ENCODE data around the gene CCKAR. TPM values are rescaled to one million over a fixed set of nuclear protein-coding genes. Genes with fewer than 3 reads are reported as not detected.
"Not testable (repeated sequence)": the region's sequence is repeated elsewhere in the genome, so short reads cannot be mapped to it uniquely, and the experiment has no call there.

Gene CCKAR
- total and polyA plus RNA-seq, 2 donors from 2014 or later, result 0.22 TPM; not detected in 1

DNA sequence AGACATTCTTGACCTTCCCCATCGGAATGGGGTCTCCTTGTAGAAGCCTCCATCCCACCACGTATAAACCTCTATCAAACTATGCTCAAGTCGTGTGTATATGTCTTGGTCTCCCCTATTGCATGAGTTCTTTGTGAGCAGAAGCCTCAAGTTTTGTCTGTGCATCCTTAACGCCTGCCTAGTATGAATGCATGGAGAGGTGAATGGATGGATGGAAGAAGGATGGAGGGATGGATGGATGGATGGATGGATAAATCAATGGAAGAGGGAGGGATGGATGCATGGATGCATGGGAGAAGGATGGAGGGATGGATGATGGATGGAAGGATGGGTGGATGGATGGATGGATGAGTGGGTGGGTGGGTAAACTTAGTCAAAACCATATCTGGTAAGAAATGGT is 17.0 kb upstream of the CCKAR start:
- H3K27ac ChIP-seq (ENCODE audit: low read depth in 2 of 2, low read length in 2 of 2), result no peak overlapping the region
- no peaks in the 10 kb centered on the region for H3K36me3 ChIP-seq (ENCODE audit: control insufficient read depth in 2 of 3, insufficient read depth in 3 of 3, low read length in 3 of 3)
- H3K4me1 ChIP-seq (ENCODE audit: control insufficient read depth in 2 of 3, insufficient read depth in 2 of 3, low read depth in 1 of 3, low read length in 3 of 3), result no peaks in the 10 kb centered on the region
- H3K4me3 ChIP-seq (ENCODE audit: low read length in 3 of 3), result no peak overlapping the region
- H3K27me3 ChIP-seq (ENCODE audit: control insufficient read depth, insufficient read depth, low read length), result no peaks in the 10 kb centered on the region
- no peaks in the 10 kb centered on the region for H3K9me3 ChIP-seq (ENCODE audit: control insufficient read depth in 2 of 3, insufficient read depth in 1 of 3, low read length in 3 of 3)
- DNase-seq, result no peak
- intact Hi-C loops (cut with DNase I), result no loop called here
- TF ChIP-seq, protein P1, sequence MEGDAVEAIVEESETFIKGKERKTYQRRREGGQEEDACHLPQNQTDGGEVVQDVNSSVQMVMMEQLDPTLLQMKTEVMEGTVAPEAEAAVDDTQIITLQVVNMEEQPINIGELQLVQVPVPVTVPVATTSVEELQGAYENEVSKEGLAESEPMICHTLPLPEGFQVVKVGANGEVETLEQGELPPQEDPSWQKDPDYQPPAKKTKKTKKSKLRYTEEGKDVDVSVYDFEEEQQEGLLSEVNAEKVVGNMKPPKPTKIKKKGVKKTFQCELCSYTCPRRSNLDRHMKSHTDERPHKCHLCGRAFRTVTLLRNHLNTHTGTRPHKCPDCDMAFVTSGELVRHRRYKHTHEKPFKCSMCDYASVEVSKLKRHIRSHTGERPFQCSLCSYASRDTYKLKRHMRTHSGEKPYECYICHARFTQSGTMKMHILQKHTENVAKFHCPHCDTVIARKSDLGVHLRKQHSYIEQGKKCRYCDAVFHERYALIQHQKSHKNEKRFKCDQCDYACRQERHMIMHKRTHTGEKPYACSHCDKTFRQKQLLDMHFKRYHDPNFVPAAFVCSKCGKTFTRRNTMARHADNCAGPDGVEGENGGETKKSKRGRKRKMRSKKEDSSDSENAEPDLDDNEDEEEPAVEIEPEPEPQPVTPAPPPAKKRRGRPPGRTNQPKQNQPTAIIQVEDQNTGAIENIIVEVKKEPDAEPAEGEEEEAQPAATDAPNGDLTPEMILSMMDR (IDR thresholded peaks at IDR 0.05; ENCODE audit: borderline replicate concordance, extremely low read depth, insufficient read depth), result no peak
- no peak overlapping the region for H3K9ac ChIP-seq (ENCODE audit: low read length in 3 of 3)
- no peak for FAIRE-seq

DNA sequence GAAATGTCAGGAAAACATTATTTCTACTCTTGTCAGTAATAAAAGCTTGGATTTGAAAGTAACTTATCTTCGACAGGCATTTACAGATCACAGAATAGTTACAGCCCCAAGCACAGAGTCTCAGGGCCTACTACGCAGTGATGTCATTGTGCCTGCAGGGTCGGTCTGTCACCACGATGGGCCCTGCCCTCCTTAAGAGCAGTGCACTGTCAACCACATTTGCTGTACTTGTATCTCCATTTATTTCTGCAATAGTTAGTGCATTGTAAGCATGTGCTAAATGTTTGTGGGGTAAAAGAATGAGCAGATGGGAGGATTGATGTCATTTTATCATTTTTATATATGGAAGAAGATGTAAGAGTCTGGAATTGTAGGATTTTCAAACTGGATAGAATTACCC is 13.6 kb upstream of the CCKAR start:
- Histone ChIP-seq H3K27me3 (ENCODE audit: control insufficient read depth, insufficient read depth, low read length) (no peaks in the 10 kb centered on the region), H3K4me3 (ENCODE audit: low read length in 3 of 3) (no peak overlapping the region), H3K4me1 (ENCODE audit: control insufficient read depth in 2 of 3, insufficient read depth in 2 of 3, low read depth in 1 of 3, low read length in 3 of 3) (no peaks in the 10 kb centered on the region), H3K27ac (ENCODE audit: low read depth in 2 of 2, low read length in 2 of 2) (no peak overlapping the region), H3K36me3 (ENCODE audit: control insufficient read depth in 2 of 3, insufficient read depth in 3 of 3, low read length in 3 of 3) (no peaks in the 10 kb centered on the region), H3K9ac (ENCODE audit: low read length in 3 of 3) (no peak overlapping the region), H3K9me3 (ENCODE audit: control insufficient read depth in 2 of 3, insufficient read depth in 1 of 3, low read length in 3 of 3) (peaks cover 0 to 3% (median 0%) of the 10 kb centered on the region in 3 donors)
- no peak for DNase-seq
- TF ChIP-seq, protein P1 (IDR thresholded peaks at IDR 0.05; ENCODE audit: borderline replicate concordance, extremely low read depth, insufficient read depth), result no peak
- intact Hi-C loops (cut with DNase I), result no loop called here
- FAIRE-seq, result no peak

DNA sequence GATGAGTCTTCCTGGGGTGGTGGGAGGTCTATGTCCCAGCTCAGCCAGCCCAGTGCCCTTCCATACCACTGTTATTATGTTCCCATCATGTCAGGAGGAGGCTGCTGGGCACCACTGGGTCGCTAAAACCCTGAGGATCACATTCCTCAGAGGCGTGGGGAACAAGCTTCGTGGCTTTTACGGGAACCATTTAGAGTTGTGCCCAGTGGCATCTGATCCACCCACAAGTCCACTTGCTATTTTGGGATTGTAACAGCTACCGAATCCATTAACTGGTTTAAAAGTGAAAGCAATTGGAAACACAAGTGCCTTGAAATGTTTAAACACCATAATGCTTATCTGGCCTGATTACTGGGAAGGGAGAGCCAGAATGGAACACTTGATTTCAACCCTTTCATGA is 13.1 kb upstream of the CCKAR start:
- TF ChIP-seq, protein P1 (IDR thresholded peaks at IDR 0.05; ENCODE audit: borderline replicate concordance, extremely low read depth, insufficient read depth), result no peak
- DNase-seq (no peak), FAIRE-seq (no peak)
- Histone ChIP-seq H3K27ac (ENCODE audit: low read depth in 2 of 2, low read length in 2 of 2) (no peak overlapping the region), H3K4me3 (ENCODE audit: low read length in 3 of 3) (no peak overlapping the region), H3K4me1 (ENCODE audit: control insufficient read depth in 2 of 3, insufficient read depth in 2 of 3, low read depth in 1 of 3, low read length in 3 of 3) (no peaks in the 10 kb centered on the region), H3K27me3 (ENCODE audit: control insufficient read depth, insufficient read depth, low read length) (no peaks in the 10 kb centered on the region), H3K9me3 (ENCODE audit: control insufficient read depth in 2 of 3, insufficient read depth in 1 of 3, low read length in 3 of 3) (peaks cover 0 to 3% (median 0%) of the 10 kb centered on the region in 3 donors), H3K9ac (ENCODE audit: low read length in 3 of 3) (no peak overlapping the region), H3K36me3 (ENCODE audit: control insufficient read depth in 2 of 3, insufficient read depth in 3 of 3, low read length in 3 of 3) (no peaks in the 10 kb centered on the region)
- intact Hi-C loops (cut with DNase I), result no loop called here

DNA sequence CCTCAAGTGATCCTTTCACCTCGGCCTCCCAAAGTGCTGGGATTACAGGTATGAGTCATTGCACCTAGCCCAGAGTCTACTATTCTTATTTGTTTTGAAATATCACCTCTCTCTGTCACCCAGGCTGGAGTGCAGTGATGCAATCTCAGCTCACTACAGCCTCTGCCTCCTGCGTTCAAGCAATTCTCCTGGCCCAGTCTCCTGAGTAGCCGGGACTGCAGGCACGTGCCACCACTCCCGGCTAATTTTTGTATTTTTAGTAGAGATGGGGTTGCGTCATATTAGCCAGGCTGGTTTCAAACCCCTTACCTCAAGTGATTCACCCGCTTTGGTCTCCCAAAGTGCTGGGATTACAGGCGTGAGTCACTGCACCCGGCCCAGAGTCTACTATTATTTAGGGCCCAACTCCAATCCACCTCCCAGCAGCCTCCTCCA is 10.3 kb upstream of the CCKAR start:
- intact Hi-C loops (cut with DNase I); FAIRE-seq; H3K27ac ChIP-seq (ENCODE audit: low read depth in 2 of 2, low read length in 2 of 2); H3K9me3 ChIP-seq (ENCODE audit: control insufficient read depth in 2 of 3, insufficient read depth in 1 of 3, low read length in 3 of 3); H3K27me3 ChIP-seq (ENCODE audit: control insufficient read depth, insufficient read depth, low read length); DNase-seq; H3K9ac ChIP-seq (ENCODE audit: low read length in 3 of 3); H3K36me3 ChIP-seq (ENCODE audit: control insufficient read depth in 2 of 3, insufficient read depth in 3 of 3, low read length in 3 of 3); H3K4me3 ChIP-seq (ENCODE audit: low read length in 3 of 3); H3K4me1 ChIP-seq (ENCODE audit: control insufficient read depth in 2 of 3, insufficient read depth in 2 of 3, low read depth in 1 of 3, low read length in 3 of 3): not testable (repeated sequence)

Measured in kidney (tissue), 14 donors.